ENCODE data around the gene SYNDIG1.
"Not testable (repeated sequence)": the region's sequence is repeated elsewhere in the genome, so short reads cannot be mapped to it uniquely, and the experiment has no call there.

The SYNDIG1 gene

GRCh38 chr20:24617080-24617432 lies 147.6 kb downstream of the SYNDIG1 start:
- no peak for DNase-seq
- no peaks in the 10 kb centered on the region for H3K36me3 Mint-ChIP-seq
- peaks cover 8 to 9% of the 10 kb centered on the region in 2 donors for H3K27me3 Mint-ChIP-seq
- H3K9me3 Mint-ChIP-seq = no peaks in the 10 kb centered on the region
- ATAC-seq (replicated peaks) = no peak
- no peak overlapping the region for H3K27ac Mint-ChIP-seq
- peaks cover 2 to 10% of the 10 kb centered on the region in 2 donors for H3K4me1 Mint-ChIP-seq
- no peak overlapping the region for H3K4me3 Mint-ChIP-seq

DNA sequence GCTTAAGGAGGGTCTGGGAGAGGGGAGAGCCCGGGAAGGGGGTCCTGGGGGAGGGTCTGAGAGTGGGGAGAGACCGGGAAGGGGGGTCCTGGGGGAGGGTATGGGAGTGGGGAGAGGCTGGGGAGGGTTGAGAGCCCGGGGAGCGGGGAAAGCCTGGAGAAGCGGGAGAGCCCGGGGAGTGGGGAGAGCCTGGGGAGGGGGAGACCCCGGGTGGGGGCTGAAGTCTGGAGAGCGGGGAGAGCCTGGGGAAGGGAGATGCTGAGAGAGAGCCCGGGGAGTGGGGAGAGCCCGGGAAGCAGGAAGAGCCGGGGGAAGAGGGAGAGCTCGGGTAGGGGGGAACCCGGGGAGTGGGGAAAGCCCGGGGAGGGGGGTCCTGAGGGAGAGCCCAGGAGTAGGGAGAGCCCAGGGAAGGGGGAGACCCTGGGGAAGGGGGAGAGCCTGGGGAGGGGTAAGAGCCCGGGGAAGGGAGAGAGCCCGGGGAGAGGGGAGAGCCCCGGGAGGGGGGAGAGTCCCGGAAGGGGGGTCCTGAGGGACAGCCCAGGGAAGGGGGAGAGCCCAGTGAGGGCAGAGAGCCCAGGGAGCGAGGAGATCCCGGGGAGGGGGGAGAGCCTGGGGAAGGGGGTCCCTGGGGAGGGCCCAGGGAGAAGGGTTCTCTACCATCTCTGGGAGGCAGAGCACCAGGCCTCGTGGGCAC lies 148.5 kb downstream of the SYNDIG1 start:
- Mint-ChIP-seq H3K27ac (no peak overlapping the region), H3K27me3 (peaks cover 8 to 9% of the 10 kb centered on the region in 2 donors)

DNA sequence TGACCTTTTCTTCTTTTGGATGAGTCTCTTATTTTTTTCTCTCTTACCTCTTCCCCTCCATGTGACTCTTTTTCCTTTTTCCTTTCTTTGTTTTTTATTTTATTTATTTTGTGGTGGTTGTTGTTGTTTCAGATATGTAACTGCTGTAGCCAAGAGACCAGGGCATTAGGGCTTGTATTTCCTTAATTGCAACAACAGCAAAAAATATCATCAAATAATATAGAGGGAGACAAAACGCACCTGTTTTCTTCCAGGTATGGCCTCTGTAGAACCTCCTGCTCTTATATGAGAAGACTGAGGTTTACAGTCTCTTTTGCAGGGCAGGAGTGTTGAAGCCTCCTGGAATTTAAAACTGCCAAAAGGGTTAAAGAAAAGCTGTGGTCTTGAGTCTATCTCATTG lies 149.3 kb downstream of the SYNDIG1 start:
- H3K4me3 Mint-ChIP-seq = no peak overlapping the region
- no peaks in the 10 kb centered on the region for H3K36me3 Mint-ChIP-seq
- H3K27ac Mint-ChIP-seq = no peak overlapping the region
- ATAC-seq (replicated peaks) (no peak), DNase-seq (no peak)
- no peaks in the 10 kb centered on the region for H3K9me3 Mint-ChIP-seq
- peaks cover 2 to 10% of the 10 kb centered on the region in 2 donors for H3K4me1 Mint-ChIP-seq
- peaks cover 5 to 8% of the 10 kb centered on the region in 2 donors for H3K27me3 Mint-ChIP-seq

More for the DNA sequence above, 148.5 kb downstream of the SYNDIG1 start:
- ATAC-seq (replicated peaks) (no peak), DNase-seq (no peak)
- Mint-ChIP-seq H3K9me3 (no peaks in the 10 kb centered on the region), H3K4me1 (peaks cover 2 to 10% of the 10 kb centered on the region in 2 donors), H3K36me3 (no peaks in the 10 kb centered on the region), H3K4me3 (no peak overlapping the region)

GRCh38 chr20:24619212-24619611 lies 149.8 kb downstream of the SYNDIG1 start:
- no peak overlapping the region for H3K4me3 Mint-ChIP-seq
- H3K4me1 Mint-ChIP-seq = peaks cover 2 to 10% of the 10 kb centered on the region in 2 donors
- H3K9me3 Mint-ChIP-seq = no peaks in the 10 kb centered on the region
- DNase-seq (no peak), ATAC-seq (replicated peaks) (peak; percentile 89 to 91)
- peaks cover 5 to 8% of the 10 kb centered on the region in 2 donors for H3K27me3 Mint-ChIP-seq
- H3K36me3 Mint-ChIP-seq = no peaks in the 10 kb centered on the region
- H3K27ac Mint-ChIP-seq = no peak overlapping the region

DNA sequence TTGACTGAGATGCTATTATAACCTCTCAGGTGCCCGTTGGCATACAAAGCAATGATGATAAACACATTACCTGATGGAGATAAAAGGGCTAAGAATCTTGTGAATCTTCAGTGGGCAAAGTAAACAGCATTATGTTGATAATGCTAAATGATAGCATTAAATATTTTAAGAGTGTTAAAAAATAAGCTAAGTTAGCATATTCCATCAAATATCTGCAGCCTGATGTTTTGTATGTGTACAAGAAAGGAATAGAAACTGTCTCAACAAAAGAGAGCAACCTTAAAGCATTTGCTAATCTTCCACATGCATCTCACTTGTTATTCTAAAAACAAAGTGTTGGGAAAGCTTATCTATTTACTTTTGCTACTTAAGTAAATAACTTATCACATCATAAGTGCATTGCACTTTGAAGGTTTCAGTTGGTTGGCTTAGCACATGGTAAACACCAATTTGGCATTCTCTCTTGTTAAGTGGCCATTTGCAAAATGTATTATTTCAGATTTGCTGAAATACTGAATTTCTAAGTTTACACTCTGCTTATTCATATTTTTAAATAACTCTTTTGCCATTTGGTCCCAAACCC lies 151.6 kb downstream of the SYNDIG1 start:
- Mint-ChIP-seq H3K4me3 (no peak overlapping the region), H3K4me1 (peaks cover 2 to 10% of the 10 kb centered on the region in 2 donors), H3K36me3 (no peaks in the 10 kb centered on the region), H3K27ac (no peak overlapping the region), H3K9me3 (no peaks in the 10 kb centered on the region), H3K27me3 (peaks cover 5 to 8% of the 10 kb centered on the region in 2 donors)
- DNase-seq = no peak
- ATAC-seq (replicated peaks) = no peak

DNA sequence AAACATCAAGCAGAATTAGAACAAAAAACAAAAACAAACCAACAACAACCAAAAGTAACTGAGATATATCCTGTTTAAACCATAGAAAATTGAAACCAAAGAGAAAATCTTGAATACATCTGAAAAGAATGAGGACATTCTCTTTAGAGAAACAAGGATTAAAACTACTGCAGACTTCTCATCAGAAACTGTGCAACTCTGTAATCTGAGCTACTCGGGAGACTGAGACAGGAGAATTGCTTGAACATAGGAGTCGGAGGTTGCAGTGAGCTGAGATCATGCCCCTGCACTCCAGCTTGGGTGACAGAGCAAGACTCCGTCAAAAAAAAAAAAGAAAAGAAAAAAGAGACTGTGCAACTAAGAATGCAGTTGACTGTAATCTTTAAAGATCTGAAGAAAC lies 153.4 kb downstream of the SYNDIG1 start:
- H3K27ac Mint-ChIP-seq = no peak overlapping the region
- H3K9me3 Mint-ChIP-seq = no peaks in the 10 kb centered on the region
- H3K36me3 Mint-ChIP-seq = no peaks in the 10 kb centered on the region
- no peak overlapping the region for H3K4me3 Mint-ChIP-seq
- peaks cover 0 to 3% of the 10 kb centered on the region in 2 donors for H3K27me3 Mint-ChIP-seq
- ATAC-seq (replicated peaks) = no peak
- DNase-seq = no peak
- peaks cover 4 to 12% of the 10 kb centered on the region in 2 donors for H3K4me1 Mint-ChIP-seq

GRCh38 chr20:24626141-24626540 lies 156.7 kb downstream of the SYNDIG1 start:
- not testable (repeated sequence) for H3K4me3 Mint-ChIP-seq; H3K27me3 Mint-ChIP-seq; H3K9me3 Mint-ChIP-seq; H3K4me1 Mint-ChIP-seq; H3K27ac Mint-ChIP-seq; ATAC-seq (replicated peaks); DNase-seq; H3K36me3 Mint-ChIP-seq

- no peak for DNase-seq
- H3K9me3 Mint-ChIP-seq = no peaks in the 10 kb centered on the region
- no peak for ATAC-seq (replicated peaks)
- no peaks in the 10 kb centered on the region for H3K36me3 Mint-ChIP-seq
- H3K4me3 Mint-ChIP-seq = no peak overlapping the region
- peaks cover 3 to 6% of the 10 kb centered on the region in 2 donors for H3K4me1 Mint-ChIP-seq
- H3K27ac Mint-ChIP-seq = no peak overlapping the region
- H3K27me3 Mint-ChIP-seq = peaks cover 0 to 4% of the 10 kb centered on the region in 2 donors
Observed at GRCh38 chr20:24627291-24627690, 157.9 kb downstream of the SYNDIG1 start.

DNA sequence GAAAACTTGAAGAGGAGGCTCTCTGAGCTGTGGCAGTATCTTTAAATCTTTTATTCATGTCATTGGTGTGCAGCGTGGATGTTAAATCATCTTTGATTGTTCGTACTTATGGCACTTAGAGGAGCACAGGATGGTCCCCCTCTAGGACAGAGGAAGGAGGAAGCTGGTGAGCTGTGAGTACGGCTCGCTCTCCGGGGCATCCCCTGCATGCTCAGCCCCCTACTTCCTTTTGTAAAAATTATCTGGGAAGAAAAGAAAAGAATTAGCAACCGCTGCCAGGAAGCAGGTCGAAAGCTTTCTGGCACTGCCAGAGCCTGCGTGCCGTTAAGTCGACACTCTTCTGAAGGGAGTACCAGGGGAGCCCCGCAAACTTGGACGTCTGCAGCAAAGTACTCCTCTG lies 158.5 kb downstream of the SYNDIG1 start:
- no peak overlapping the region for H3K27ac Mint-ChIP-seq
- H3K4me3 Mint-ChIP-seq = no peak overlapping the region
- peaks cover 3 to 6% of the 10 kb centered on the region in 2 donors for H3K4me1 Mint-ChIP-seq
- H3K36me3 Mint-ChIP-seq = no peaks in the 10 kb centered on the region
- H3K9me3 Mint-ChIP-seq = no peaks in the 10 kb centered on the region
- ATAC-seq (replicated peaks) (no peak), DNase-seq (no peak)
- peaks cover 0 to 4% of the 10 kb centered on the region in 2 donors for H3K27me3 Mint-ChIP-seq

DNA sequence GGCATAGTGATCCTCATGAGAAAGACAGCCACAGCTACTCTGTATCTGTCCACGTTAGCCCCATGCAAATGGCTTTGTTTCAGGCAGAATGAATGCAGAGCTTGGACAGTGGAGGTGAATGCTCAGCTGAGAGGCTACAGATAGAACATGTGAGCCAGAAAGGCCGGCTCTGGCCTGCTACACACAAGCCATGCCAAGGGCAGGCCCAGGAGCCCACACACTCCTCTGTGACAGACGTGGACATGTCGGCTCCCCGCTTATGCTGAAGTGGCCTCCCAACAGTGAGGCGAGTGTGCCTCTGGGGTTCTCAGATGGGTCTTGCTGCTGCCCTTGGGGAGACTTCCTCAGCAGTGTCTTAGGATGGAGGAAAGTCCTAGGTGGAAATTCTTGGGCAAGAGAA lies 159.6 kb downstream of the SYNDIG1 start:
- no peak for DNase-seq
- no peaks in the 10 kb centered on the region for H3K36me3 Mint-ChIP-seq
- H3K27ac Mint-ChIP-seq = no peak overlapping the region
- H3K27me3 Mint-ChIP-seq = peaks cover 0 to 4% of the 10 kb centered on the region in 2 donors
- peaks cover 3 to 6% of the 10 kb centered on the region in 2 donors for H3K4me1 Mint-ChIP-seq
- H3K4me3 Mint-ChIP-seq = no peak overlapping the region
- ATAC-seq (replicated peaks) = no peak
- H3K9me3 Mint-ChIP-seq = no peaks in the 10 kb centered on the region

DNA sequence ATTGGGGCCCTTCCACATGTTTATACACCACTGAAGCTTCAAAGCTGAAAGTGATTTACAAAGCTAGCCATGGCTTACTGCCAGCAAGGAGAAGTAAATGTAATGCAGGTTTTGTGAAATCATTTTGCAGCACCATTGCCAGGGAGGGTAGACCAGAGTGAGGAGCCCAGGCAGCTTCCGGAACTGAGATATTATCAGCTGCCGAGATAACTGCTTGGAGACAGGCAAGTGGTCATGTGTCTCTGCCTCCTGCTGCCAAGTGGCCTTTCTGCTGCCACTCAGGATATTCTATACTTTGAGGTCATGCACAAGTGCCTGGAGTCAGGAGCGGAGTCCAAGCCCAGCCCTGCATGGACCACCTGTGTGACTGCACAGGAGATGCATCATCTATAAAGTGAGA lies 160.2 kb downstream of the SYNDIG1 start:
- Mint-ChIP-seq H3K4me1 (peaks cover 3 to 6% of the 10 kb centered on the region in 2 donors), H3K36me3 (no peaks in the 10 kb centered on the region), H3K9me3 (no peaks in the 10 kb centered on the region), H3K27ac (no peak overlapping the region), H3K27me3 (peaks cover 0 to 4% of the 10 kb centered on the region in 2 donors), H3K4me3 (no peak overlapping the region)
- DNase-seq (no peak), ATAC-seq (replicated peaks) (no peak)

DNA sequence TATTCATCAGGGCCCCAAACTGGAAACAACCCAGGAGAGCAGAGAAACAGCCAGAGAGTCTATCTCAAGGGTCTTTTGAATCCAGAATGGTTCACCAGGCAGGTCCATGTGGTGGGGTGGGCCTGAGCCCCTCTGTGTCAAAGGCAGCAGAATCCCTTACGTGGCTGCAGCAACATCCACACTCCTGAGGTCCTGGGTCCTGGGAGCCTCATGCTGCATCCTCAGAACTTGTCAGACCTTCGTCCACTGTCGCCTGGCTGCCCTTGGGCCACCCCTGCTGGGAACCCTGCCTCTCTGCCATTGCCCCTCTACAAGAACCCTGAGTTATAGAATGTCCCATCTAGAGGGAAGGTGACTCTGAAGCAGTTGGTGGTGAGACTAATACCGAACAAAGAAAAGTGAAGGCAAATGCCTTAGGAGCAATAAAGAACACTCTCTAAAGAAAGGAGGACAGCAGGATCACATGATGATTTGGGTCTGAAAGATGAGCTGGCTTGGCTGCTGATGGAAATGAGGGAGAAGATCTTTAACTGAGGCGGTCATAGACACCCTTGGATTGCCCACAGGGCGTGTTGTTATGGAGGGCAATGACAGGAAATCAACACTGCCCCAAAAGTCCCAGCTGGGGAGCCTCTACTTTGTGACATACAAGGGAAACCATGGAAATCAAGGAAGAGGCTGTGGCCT lies 161.2 kb downstream of the SYNDIG1 start:
- H3K4me3 Mint-ChIP-seq = no peak overlapping the region
- H3K9me3 Mint-ChIP-seq = no peaks in the 10 kb centered on the region
- H3K4me1 Mint-ChIP-seq = peaks cover 3 to 6% of the 10 kb centered on the region in 2 donors
- H3K36me3 Mint-ChIP-seq = no peaks in the 10 kb centered on the region
- no peak overlapping the region for H3K27ac Mint-ChIP-seq
- peaks cover 0 to 10% of the 10 kb centered on the region in 2 donors for H3K27me3 Mint-ChIP-seq
- no peak for DNase-seq
- ATAC-seq (replicated peaks) = no peak

DNA sequence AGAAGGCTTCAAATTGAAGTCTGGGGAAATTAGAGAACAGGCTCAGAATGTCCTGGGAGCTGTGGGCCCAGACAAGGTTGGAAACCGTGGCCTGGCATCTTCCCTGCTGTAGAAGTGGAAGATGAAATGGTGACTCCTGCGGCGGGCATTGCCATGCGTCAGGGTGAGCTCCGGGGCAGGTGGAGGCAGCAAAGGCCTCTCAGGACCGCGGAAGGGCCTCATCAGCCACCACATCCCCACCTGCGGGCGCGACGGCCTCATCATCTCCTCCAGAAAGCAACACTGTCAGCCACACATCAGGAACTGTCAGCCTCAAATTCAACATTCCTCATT lies 161.7 kb downstream of the SYNDIG1 start:
- H3K27me3 Mint-ChIP-seq = peaks cover 0 to 12% of the 10 kb centered on the region in 2 donors
- H3K4me3 Mint-ChIP-seq = no peak overlapping the region
- DNase-seq (no peak), ATAC-seq (replicated peaks) (no peak)
- H3K9me3 Mint-ChIP-seq = no peaks in the 10 kb centered on the region
- no peak overlapping the region for H3K27ac Mint-ChIP-seq
- H3K36me3 Mint-ChIP-seq = no peaks in the 10 kb centered on the region
- peaks cover 3 to 6% of the 10 kb centered on the region in 2 donors for H3K4me1 Mint-ChIP-seq

DNA sequence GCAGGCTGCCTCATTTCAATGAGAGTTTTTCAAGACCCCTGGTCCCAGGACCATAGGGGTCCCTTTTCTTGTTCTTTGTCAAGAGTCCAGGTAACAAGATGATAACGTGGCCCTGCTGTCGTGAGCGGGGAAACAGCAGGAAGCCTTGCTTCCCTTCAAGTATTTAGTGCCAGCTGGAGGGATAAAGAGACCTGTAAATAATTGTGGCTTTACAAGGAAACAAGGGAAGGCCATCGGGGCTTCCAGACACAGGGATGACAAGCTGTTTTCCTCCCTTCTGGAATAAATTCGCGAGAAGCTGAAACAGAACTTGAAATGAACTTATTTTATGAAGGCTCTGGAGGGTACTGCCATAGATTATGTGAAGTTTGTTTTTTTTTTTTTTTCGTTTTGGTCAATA lies 163.2 kb downstream of the SYNDIG1 start:
- ATAC-seq (replicated peaks) (no peak), DNase-seq (no peak)
- Mint-ChIP-seq H3K4me3 (no peak overlapping the region), H3K27me3 (peaks cover 0 to 11% of the 10 kb centered on the region in 2 donors), H3K27ac (no peak overlapping the region), H3K36me3 (no peaks in the 10 kb centered on the region), H3K4me1 (peaks cover 3 to 6% of the 10 kb centered on the region in 2 donors), H3K9me3 (no peaks in the 10 kb centered on the region)

DNA sequence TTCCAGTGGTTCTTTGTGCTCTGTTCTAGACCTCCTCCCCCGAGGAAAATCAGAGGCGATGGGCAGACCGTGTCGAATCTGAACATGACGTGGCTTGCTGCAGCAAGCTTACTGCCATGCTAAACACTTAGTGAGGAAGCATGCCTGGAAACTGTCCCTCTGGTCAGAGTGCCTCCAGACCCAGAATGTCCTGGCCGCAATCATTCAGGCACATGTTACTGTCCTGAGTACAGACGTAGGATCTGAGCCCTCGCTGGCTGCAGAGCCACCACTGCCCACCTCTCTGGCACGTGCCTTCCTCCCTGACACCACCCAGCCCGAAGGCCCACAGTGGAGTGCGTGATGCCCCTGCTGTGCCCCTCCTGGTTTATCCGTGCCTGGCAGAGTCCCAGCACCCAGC lies 163.6 kb downstream of the SYNDIG1 start:
- Mint-ChIP-seq H3K27me3 (peaks cover 0 to 8% of the 10 kb centered on the region in 2 donors), H3K27ac (no peak overlapping the region), H3K4me1 (peaks cover 0 to 2% of the 10 kb centered on the region in 2 donors), H3K4me3 (no peak overlapping the region), H3K36me3 (no peaks in the 10 kb centered on the region), H3K9me3 (no peaks in the 10 kb centered on the region)
- no peak for ATAC-seq (replicated peaks)
- DNase-seq = no peak
